Spinal cord (tissue), 10 donors: Measurements from ENCODE around the gene GCK. TPM values are rescaled to one million over a fixed set of nuclear protein-coding genes. Genes with fewer than 3 reads are reported as not detected.

Experiments used
- DNase-seq, 6 donors: peaks; one replicate each; pipeline versions ENCODE4 v3.0.0 to v3.0.0-alpha.2; 2013 to 2015; ENCODE audit warnings: low spot score in 6 of 6, low read depth in 4 of 6
- H3K27ac ChIP-seq: one replicate; pipeline ENCODE4 v1.5.1; 2013; ENCODE audit warnings: low read depth, low read length, control low read depth
- H3K27me3 ChIP-seq: one replicate; pipeline ENCODE4 v1.6.1; 2013; ENCODE audit warnings: low read length; ENCODE audit not compliant: control insufficient read depth, insufficient read depth
- H3K36me3 ChIP-seq: one replicate; pipeline ENCODE4 v1.6.1; 2013; ENCODE audit warnings: low read length; ENCODE audit not compliant: control insufficient read depth, insufficient read depth
- H3K4me1 ChIP-seq: one replicate; pipeline ENCODE4 v1.6.1; 2013; ENCODE audit warnings: low read length; ENCODE audit not compliant: control insufficient read depth, insufficient read depth
- H3K4me3 ChIP-seq: one replicate; pipeline ENCODE4 v1.5.1; 2013; ENCODE audit warnings: low read depth, low read length, control low read depth
- H3K9me3 ChIP-seq: one replicate; pipeline ENCODE4 v1.6.1; 2013; ENCODE audit warnings: low read length; ENCODE audit not compliant: control insufficient read depth, insufficient read depth
- WGBS: methylation state at CpG from one replicate; pipeline ENCODE4 v1.1.5; 2013; ENCODE audit warnings: missing lambda C conversion rate; ENCODE audit not compliant: insufficient coverage; 5-methylcytosine and 5-hydroxymethylcytosine counted together
- polyA plus RNA-seq, 2 donors: library from polyadenylated mRNA; unstranded; fragments of 120-200 nt; gene quantifications; one replicate each; pipeline ENCODE4 v1.2.1, GENCODE V29; 2013; ENCODE audit not compliant: insufficient read length in 2 of 2
- total RNA-seq, 2 donors: library from RNA; depleted of rRNA in 1 of 2; stranded (reverse); fragments of 120-200 nt in 1 of 2; fragments of >200 nt in 1 of 2; gene quantifications; one replicate each; pipeline versions ENCODE4 v1.2.3 to v1.2.4, GENCODE V29; 2013 to 2014
- donor health status: healthy.

The GCK gene
- total and polyA plus RNA-seq, 4 donors, result 4.8 to 14.0 (median 9.5) TPM

- H3K4me1 ChIP-seq, result peaks cover 69% of the 10 kb centered on the region
These were observed 85.7 kb downstream of the GCK start for GRCh38 chr7:44103566-44103922.

DNA sequence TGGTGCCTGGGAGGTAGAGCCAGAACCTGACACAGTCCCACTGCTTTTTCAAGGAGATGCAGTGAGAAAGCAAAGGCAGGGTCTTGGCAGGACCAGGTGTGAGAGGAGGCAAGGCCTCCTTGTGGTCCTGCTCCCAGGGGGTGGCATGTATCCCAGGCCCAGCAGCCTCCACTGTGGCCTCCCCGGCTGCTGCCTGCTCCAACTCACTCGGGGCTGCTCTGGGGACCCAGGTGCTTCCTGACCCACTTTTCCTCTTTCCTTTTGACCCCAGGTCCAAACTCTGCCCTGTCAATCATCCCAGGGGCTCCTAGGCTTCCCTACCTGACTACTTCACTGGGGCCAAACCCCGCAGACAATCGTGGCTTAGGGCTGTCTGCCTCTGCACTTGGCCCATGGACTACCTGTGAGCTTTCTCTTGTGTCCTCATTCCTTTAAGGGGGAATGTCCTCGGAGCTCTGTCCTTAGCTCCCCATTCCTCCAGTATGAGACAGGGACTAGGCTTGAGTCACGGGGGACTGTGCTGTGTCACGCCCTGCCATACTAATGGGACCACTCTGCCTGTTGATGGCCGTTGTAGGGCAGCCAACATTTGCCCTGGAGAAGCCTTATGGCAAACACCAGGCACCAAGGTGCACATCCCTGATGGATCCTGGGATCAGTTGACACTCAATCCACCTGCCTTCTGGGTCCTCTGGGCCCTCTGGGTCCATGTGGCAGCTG is 86.2 kb downstream of the GCK start:
- Histone ChIP-seq H3K27me3 (peaks cover 2% of the 10 kb centered on the region), H3K36me3 (peaks cover 17% of the 10 kb centered on the region), H3K4me3 (no peak overlapping the region), H3K9me3 (no peaks in the 10 kb centered on the region), H3K27ac (peak overlapping the region; percentile 84), H3K4me1 (peaks cover 69% of the 10 kb centered on the region)
- 80% methylated on average over 8 of the region's 8 CpGs for WGBS
- no peak for DNase-seq

More at GRCh38 chr7:44103566-44103922, 85.7 kb downstream of the GCK start:
- WGBS, result 41% methylated on average over 8 of the region's 8 CpGs
- Histone ChIP-seq H3K27me3 (peaks cover 2% of the 10 kb centered on the region), H3K9me3 (no peaks in the 10 kb centered on the region), H3K27ac (no peak overlapping the region), H3K36me3 (peaks cover 22% of the 10 kb centered on the region), H3K4me3 (peak overlapping the region; percentile 28)
- DNase-seq, result no peak

- DNase-seq, result peak in 1 of 6 donors; percentile 65
These were observed 87.0 kb downstream of the GCK start for GRCh38 chr7:44101966-44102845.

GRCh38 chr7:44101303-44101965 is 87.8 kb downstream of the GCK start:
- WGBS, result 96% methylated on average over 3 of the region's 3 CpGs
- Histone ChIP-seq H3K4me3 (no peak overlapping the region), H3K9me3 (no peaks in the 10 kb centered on the region), H3K36me3 (peaks cover 1% of the 10 kb centered on the region), H3K27ac (peak overlapping the region; percentile 84), H3K27me3 (peaks cover 2% of the 10 kb centered on the region), H3K4me1 (peaks cover 58% of the 10 kb centered on the region)
- DNase-seq, result no peak

More at GRCh38 chr7:44101966-44102845, 87.0 kb downstream of the GCK start:
- Histone ChIP-seq H3K27ac (peak overlapping the region; percentile 84), H3K4me1 (peaks cover 66% of the 10 kb centered on the region), H3K9me3 (no peaks in the 10 kb centered on the region), H3K27me3 (peaks cover 2% of the 10 kb centered on the region), H3K4me3 (no peak overlapping the region), H3K36me3 (peaks cover 9% of the 10 kb centered on the region)
- 74% methylated on average over 11 of the region's 14 CpGs for WGBS

DNA sequence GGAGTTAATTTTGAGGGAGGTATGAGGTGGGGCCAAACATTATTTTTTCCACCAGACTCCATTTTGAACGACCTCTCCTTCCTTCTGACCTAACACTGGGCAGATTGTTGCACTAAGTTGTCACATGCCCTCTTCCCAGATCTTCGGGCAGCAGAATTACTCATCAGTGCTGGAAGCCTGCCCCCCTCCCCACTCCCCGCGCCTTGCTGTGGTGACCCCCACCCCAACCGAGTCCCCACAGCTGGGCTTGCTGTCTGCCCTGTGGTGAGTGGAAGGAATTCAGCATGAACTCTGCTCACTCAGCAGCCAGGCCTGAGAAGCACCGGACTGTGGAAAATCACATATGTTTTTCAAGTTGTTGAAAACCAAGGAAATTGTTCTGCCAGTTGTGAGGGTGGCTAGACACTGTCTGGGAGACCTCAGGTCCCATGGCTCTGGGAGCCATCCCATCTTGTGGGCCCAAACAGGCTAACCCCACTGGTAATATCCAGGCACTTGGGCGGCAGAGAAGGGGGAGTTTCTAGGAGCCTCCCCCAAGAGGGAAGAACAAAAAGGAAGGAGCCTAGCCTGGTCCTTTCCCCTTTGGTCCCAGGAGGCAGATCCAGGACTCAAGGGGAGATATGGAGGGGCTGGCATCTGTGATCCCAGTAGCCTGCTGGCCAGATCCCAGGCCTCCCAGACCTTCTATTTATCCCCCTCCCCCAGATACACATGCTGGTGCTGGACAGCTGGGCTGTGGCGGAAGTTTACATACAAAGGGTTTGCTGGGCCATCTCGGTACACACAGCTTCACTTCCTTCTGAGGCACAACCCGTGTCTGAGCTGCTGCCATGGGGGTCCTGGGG is 88.6 kb downstream of the GCK start:
- peak in 1 of 6 donors; percentile 49 for DNase-seq
- Histone ChIP-seq H3K27ac (peak overlapping the region; percentile 84), H3K36me3 (no peaks in the 10 kb centered on the region), H3K4me3 (no peak overlapping the region), H3K4me1 (peaks cover 50% of the 10 kb centered on the region), H3K27me3 (peaks cover 2% of the 10 kb centered on the region), H3K9me3 (no peaks in the 10 kb centered on the region)
- 86% methylated on average over 5 of the region's 10 CpGs for WGBS

- no CpG with 5 or more reads among the region's 4 CpGs for WGBS
- Histone ChIP-seq H3K4me1 (peaks cover 40% of the 10 kb centered on the region), H3K27ac (peak overlapping the region; percentile 84), H3K9me3 (no peaks in the 10 kb centered on the region), H3K4me3 (no peak overlapping the region), H3K36me3 (no peaks in the 10 kb centered on the region), H3K27me3 (peaks cover 1% of the 10 kb centered on the region)
- no peak for DNase-seq
These were observed 89.6 kb downstream of the GCK start for GRCh38 chr7:44099669-44100068.

- Histone ChIP-seq H3K4me1 (peaks cover 30% of the 10 kb centered on the region), H3K27ac (no peak overlapping the region), H3K9me3 (no peaks in the 10 kb centered on the region), H3K36me3 (no peaks in the 10 kb centered on the region), H3K4me3 (no peak overlapping the region), H3K27me3 (no peaks in the 10 kb centered on the region)
- no peak for DNase-seq
- 85% methylated on average over 3 of the region's 6 CpGs for WGBS
These were observed 90.9 kb downstream of the GCK start for GRCh38 chr7:44098092-44099068.

DNA sequence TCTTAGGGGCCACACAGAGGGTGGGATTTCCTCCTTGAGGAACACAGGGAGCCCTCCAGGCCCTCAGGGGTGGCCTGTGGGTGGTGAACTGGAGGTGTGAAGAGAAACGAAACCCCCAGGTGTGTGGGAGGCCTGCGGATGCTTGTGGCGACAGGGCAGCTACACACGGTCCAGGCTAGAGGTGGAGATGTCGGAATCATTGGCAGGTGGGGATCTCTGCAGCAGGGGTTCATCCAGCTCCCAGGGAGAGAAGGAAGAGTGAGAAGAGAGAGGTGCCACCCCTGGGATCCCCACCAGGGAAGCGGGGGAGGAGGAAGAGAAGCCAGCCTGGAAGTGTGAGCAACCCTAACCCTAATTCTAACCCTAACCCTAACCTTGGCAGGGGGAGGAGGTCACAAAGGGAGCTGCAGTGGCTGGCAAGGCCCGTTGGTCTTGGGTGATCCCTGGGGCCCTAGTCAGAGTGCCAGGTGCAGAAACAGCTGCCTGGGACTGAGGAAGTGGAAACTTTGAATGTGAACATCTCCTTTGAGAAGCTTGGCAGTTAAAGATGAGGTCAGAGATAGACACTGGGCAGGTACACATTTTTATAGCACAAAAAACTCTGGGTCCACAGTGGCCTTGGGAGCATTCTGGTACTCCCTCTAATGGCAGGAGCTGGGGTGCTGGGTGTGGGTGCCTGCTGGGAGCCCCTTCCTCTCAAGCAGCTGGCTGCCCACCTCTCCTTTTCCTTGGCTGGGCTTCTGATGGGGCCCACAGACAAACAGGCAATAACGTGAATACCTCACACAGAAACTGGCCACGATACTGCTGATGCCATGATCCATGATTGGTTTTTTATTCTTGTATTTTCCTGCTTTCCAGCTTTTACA is 91.9 kb downstream of the GCK start:
- H3K27ac ChIP-seq, result no peak overlapping the region
- H3K27me3 ChIP-seq, result no peaks in the 10 kb centered on the region
- no peaks in the 10 kb centered on the region for H3K9me3 ChIP-seq
- DNase-seq, result no peak
- H3K36me3 ChIP-seq, result no peaks in the 10 kb centered on the region
- no peak overlapping the region for H3K4me3 ChIP-seq
- peaks cover 20% of the 10 kb centered on the region for H3K4me1 ChIP-seq
- whole genome bisulfite sequencing, result 80% methylated on average over 8 of the region's 9 CpGs
